NK-92 treated with Interleukin-12 subunit alpha and Interleukin-12 subunit beta, amount 100 ng/mL, for 24 hours (cell line): ENCODE results near the gene C1QB.

Experiments
- DNase-seq: peaks from one replicate; lab custom pipeline; 2025; lab: John Stamatoyannopoulos, UW

Gene C1QB

DNA sequence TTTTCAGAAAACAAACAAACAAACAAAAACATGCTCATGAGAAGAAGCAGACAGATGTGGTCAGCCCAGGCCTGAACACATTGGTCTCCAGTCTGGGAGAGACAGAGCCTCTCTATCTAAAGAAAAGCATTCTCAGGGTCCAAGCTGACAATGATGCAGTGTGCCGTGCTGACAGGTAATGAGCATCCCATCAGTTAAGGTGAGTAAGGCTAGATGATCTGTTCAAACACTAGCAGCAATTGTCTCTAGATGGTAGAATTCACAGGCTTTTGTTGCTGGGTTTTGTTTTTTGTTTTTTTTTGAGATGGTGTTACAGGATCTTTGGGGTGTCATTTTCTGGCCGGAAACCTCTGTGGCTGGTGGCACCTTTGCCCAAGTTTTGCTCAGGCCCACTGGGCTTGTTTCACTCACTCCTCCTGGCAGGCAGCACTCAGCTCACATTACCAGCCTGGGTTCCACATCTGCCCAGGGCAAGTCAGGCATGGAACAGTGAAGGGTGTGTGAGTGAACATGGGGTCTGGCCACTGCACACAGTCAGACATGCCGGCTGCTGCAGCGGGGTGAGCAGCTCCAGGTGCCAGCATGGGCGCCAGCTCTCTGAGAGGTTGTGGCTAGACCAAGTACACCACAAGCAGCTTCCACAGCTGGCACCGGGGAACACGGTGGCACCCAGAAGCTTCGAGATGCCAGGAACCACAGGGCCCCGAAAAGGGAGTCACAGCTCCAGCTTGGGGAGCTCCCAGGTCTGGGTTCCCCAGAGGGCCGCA, 19.2 kb upstream of the C1QB start:
- DNase-seq, result no peak

DNA sequence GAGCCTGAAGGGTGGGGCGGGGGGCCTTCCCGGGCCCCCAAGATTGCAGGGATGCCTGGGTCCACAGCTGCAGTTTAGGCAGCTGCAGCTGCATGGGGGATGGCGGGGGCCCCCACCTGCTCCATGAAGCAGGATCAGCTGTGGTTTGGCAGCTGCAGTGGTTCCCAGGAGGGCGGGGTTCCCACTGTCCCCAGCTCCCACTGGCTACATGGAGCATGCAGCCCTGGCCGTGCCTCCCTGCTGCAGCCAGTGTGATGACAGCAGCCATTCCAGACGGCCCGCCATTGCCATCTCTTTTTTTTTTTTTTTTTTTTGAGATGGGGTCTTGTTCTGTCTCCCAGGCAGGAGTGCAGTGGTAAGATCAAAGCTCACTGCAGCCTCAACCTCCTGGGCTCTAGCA, 17.6 kb upstream of the C1QB start:
- DNase-seq, result no peak

DNA sequence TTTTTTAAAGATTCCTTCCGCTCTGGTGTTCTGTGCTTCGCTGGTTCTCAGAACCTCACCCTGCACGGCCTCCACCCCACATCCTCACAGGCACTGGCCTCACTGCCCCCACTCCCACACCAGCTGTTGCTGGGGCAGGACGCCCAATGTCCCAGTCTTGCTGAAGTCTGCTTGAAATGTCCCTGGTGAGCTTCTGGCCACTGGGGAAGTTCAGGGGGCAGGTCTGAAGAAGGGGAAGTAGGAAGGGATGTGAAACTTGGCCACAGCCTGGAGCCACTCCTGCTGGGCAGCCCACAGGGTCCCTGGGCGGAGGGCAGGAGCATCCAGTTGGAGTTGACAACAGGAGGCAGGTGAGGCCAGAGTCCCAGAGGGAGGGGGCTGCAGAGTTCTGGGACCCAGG, 16.7 kb upstream of the C1QB start, which contains the start of gene C1QA:
Gene C1QA, plus strand, starts transcription at position 276 of the 400 bp plus-strand sequence. CDS start 989 bp downstream, outside the sequence.
- no peak for DNase-seq

DNA sequence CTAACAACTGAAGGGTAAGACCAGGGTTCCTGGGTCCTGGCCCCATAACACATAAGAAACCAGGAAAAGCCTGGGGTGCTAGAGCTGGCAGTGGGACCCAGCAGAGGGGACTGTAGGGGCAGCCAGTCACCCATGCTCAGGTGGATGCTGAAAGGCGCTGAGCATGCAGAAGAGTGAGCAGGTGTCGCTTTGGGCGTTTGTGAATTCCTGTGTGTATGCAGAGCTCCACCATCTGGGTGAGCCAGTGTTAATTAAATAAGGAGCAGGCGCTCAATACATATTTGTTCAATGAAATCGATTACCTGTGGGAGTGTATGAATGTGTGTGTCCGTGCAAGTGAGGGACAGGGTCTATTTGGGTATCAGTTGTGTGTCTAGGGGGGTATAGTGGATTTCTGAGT, 16.1 kb upstream of the C1QB start:
- no peak for DNase-seq

DNA sequence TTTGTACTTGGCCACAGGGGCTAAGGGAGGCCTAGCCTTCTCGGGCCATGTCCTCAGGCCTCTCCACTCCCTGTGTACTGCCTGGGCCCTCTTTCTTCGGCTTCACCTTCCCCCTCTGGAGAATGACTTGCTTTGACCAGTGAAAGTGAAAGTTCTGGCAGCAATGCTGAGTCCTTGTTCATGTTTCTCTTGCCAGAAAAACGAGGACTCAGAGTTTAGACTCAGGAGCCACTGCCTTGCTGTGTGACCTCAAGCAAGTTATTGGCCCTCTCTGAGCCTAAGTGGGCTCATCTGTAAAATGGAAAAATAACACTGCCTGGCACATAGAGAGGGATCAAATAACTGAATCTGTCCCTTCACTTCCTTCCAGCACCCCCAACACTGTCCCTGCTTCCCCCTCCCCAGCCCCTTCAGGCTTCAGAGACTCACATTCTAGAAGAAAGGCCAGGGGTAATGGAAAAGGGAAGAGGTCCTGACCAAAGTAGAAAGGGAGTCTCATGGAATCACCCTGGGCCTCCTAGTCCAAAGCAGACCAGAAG, 15.1 kb upstream of the C1QB start:
- DNase-seq, result no peak

DNA sequence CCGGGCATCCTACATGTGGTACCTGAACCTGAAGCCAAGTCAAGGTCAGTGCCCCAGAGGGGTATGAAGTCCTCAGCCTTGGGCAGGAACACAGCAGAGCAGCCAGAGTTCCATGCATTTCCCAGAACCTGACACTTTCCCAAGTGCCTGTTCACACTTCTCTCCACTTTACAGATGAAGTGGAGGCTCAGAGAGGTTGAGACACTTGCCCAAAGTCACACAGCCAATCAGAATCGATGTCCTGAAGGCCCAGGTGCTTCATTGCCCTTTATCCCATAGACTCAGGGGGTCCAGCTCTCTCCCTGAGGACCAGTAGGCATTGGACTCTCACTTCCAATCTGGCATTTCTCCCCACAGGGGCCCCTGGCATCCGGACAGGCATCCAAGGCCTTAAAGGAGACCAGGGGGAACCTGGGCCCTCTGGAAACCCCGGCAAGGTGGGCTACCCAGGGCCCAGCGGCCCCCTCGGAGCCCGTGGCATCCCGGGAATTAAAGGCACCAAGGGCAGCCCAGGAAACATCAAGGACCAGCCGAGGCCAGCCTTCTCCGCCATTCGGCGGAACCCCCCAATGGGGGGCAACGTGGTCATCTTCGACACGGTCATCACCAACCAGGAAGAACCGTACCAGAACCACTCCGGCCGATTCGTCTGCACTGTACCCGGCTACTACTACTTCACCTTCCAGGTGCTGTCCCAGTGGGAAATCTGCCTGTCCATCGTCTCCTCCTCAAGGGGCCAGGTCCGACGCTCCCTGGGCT, 14.4 kb upstream of the C1QB start:
- DNase-seq, result no peak

DNA sequence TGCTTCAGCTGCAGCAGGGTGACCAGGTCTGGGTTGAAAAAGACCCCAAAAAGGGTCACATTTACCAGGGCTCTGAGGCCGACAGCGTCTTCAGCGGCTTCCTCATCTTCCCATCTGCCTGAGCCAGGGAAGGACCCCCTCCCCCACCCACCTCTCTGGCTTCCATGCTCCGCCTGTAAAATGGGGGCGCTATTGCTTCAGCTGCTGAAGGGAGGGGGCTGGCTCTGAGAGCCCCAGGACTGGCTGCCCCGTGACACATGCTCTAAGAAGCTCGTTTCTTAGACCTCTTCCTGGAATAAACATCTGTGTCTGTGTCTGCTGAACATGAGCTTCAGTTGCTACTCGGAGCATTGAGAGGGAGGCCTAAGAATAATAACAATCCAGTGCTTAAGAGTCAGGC, 13.8 kb upstream of the C1QB start:
- DNase-seq, result no peak

DNA sequence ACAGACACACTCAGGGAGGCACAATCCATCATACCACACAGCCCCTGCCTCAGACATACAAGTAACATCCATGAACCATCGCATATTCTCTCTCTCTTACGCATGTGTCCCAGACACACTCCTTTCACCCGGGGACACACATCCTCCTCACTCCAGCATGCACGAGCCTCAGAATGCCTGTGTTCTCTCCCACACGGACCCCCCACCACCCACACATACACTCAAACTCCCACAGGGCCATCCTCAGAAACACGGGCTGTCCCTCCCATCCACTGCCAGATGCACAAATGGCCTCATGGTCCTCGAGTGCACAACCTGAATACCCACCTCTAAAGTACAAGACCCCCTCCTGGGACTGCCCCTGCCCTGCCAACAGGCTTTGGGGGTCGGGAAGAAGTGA, 11.8 kb upstream of the C1QB start:
- no peak for DNase-seq

DNA sequence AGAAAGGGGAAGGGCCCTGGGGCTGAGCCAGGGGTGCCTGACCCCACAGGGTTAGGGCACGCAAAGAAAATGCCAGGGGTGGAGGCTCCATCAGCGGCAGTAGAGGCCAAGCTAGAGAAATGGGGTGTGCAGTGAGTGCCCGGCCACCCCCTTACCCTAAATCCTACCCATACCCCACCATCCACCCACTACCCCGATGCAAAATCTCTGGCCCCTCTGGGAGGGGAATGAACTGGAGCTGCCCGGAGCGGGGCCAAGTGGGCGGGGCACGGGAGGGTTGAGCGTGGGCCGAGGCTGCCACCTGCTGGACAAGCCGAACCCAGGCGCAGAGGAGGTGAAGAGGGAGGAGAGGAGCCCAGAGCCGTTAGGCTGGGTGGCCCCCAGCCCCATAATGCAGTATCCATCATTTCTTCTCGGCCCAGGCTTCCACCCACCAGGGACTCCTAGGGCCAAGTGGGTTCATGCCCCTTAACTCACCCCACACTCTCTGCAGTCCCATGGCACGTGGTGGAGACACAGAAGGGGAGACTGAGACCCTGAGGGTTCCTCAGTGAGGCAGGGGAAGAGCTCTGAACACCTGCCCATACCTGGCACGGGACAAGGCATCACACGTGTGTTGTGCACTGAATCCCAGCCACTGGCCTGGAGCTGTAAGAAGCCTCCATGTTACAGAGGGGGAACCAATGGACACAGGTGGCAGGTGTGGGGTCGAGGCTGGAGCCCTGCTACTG, 11.0 kb upstream of the C1QB start:
- peak; percentile 57 for DNase-seq

DNA sequence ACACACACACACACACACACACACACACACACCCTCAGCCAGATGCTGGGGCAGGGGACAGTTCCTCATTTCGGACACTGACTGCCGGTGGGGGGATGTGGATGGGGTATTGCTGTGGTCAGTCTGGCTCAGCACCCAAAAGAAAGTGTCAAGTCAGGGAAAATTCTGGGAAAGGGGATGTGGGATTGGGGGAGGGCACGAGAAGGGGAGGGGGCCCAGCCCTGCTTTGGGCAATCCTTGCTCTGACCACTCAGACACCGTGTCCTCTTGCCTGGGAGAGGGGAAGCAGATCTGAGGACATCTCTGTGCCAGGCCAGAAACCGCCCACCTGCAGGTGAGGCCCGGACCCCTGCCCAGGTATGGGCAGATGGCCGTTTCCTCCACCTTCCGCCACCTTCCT, 9.7 kb upstream of the C1QB start, which contains the start of gene C1QC:
Gene C1QC, plus strand, starts transcription at position 253 of the 400 bp plus-strand sequence. CDS start 391 bp downstream, outside the sequence.
- DNase-seq, result no peak

DNA sequence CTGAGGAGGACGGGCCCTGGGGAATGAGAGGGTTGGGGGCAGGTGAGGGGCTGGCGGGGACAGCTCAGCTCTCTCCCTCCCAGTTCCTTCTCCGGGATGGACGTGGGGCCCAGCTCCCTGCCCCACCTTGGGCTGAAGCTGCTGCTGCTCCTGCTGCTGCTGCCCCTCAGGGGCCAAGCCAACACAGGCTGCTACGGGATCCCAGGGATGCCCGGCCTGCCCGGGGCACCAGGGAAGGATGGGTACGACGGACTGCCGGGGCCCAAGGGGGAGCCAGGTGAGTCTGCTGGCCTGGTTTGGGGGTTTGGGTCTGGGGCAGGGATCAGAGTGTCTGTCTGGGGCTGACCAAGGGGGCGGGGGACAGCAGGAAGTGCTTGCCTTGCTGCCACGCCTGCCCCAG, 9.1 kb upstream of the C1QB start:
- no peak for DNase-seq

DNA sequence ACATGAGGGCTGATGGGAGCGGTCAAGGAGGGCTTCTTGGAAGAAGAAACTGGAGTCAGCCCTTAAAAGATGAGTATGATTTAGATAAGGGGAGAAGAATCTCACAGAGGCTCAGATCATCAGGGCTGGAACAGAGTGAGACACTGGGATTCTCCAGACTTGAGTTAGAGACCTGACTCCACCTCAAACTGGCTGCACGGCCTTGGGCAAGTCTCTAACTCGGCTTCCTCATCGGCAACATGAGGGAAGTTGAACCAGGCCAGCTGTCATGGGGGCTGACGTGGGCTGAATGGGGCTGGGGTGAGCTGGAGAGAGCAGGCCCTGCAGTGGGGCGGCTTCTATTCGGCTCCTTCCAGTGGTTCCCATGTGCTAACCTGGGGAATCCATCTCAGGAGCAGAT, 7.1 kb upstream of the C1QB start:
- DNase-seq, result no peak

DNA sequence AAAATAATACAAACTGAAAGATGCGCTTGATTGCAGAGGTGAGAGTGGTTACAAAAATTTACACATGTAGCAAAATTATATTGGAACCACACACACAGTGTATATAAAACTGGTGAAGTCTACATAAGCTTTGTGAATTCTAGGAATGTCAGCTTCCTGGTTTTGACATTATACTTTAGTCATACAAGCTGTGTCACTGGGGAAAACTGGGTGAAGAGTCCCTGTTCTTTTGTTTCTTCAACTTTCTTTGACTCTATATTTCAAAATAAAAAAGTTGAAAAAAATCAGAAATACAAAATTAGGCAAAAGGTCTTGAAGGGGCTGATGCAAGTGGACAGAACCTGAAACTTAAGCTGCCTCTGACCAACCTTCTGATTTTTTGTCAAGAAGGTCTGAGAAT, 6.7 kb upstream of the C1QB start:
- DNase-seq, result no peak

DNA sequence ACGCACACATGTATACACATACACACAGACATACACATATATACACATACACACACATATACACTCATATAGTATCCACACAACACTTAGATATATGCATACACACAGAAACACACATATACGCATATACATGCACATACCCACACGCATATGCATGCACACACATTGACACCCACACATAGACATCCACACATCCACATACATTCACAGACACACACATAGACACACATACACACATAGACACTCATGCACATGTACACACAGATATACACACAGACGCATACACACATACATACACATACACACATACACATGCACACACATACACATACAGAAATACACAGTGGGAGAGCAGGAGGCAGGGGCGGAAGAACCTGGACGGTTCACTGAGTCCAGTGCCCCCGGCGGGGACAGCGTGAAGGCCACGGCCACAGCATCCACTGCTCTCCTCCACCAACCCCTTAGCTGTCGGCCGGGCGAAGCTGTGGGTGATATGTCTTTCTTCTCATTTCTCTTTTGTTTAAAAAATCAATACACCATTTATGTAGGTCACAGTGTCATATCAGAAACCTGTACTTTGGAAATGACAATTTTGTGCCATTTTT, 2.8 kb upstream of the C1QB start:
- no peak for DNase-seq

DNA sequence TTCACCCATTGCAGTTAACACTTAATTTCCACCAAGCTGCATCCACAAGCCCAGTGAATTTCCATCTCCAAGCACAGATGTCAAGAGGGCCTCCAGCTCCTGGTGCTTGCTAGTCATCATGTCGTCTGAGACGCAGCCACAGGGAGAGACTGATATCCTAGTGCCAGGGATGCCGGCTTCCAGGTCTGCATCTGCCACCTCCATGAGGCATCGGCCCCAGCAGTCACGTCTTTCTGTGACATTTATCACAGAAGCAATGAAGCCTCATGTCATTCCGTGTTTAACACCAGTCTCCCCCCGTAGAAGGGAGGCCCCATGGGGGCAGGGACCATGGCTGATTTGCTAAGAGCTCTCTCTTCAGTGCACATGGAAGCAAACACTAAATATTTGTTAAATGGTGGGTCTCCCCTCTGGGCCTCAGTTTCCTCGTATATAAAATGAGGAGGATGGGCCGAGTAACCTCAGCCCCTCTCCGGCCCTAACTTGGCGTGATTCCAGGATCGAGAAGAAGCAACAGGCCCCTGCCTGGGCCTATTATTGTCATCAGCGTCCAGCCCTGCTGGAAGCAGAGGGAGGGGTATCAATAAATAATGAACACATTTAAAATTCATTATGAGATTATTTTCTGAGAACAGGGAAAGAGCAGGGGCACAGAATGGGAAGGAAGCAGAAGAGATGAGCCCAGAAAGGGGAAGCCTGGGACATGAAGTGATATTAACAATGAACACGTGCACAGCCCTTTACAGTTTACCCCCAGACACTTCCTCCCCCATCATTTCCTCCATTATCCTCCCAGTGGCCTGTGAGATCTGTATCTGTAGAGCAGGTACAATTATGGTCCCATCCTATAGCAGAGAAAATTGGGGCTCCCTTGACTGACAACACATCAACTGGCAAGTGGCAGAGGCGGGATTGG, 837 bp upstream of the C1QB start:
- no peak for DNase-seq

DNA sequence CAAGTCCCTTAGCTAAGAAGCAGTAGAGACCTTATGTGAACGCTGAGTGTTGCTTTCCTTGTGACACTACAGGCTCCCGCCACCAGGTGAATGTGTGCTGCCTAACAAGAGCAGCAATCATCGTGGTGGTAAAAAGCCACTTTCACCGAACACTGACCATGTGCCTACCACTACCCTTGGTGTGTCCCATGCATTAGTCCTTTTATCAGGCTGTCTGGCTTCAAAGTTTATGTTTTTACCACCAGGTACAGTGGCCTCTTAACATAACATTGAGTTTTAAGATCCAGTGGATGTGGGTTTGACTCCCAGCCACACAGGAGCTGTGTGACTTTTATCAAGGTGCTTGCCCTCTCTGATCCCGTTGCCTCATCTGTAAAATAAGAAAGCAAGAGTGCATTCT, 1.7 kb downstream of the C1QB start:
- no peak for DNase-seq

DNA sequence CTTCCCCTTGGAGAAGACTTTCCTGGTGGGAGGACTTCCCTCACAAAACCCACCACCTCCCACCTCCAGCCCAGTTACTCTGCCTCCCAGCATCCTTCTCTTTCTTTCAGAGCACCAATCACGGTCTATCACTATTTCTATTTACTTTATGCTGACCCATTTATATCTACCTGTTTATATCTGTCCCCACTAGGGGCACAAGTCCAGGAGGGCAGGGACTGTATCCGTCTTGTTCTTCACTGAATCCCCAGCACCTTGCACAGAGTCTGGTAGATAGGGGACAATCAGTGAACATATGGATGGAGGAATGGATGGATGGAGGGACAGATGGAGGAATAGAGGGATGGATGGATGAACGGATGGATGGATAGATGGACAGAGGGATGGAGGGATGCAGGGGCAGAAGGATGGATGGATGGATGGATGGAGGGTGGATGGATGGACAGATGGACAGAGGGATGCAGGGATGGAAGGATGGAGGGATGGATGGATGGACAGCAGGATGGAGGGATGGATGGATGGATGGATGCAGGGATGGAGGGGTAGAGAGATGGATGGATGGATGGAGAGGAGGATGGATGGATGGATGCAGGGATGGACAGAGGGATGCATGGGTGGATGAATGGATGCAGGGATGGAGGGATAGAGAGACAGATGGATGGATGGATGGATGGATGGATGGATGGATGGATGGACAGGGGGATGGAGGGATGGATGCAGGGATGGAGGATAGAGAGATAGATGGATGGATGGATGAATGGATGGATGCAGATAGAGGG, 5.5 kb downstream of the C1QB start:
- no peak for DNase-seq

DNA sequence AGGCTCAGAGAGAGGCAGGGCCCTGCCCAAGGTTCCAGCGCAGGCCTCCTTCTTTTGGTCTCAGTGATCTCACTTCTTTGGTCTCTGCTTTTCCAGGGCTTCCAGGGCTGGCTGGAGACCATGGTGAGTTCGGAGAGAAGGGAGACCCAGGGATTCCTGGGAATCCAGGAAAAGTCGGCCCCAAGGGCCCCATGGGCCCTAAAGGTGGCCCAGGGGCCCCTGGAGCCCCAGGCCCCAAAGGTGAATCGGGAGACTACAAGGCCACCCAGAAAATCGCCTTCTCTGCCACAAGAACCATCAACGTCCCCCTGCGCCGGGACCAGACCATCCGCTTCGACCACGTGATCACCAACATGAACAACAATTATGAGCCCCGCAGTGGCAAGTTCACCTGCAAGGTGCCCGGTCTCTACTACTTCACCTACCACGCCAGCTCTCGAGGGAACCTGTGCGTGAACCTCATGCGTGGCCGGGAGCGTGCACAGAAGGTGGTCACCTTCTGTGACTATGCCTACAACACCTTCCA, 7.7 kb downstream of the C1QB start:
- no peak for DNase-seq

DNA sequence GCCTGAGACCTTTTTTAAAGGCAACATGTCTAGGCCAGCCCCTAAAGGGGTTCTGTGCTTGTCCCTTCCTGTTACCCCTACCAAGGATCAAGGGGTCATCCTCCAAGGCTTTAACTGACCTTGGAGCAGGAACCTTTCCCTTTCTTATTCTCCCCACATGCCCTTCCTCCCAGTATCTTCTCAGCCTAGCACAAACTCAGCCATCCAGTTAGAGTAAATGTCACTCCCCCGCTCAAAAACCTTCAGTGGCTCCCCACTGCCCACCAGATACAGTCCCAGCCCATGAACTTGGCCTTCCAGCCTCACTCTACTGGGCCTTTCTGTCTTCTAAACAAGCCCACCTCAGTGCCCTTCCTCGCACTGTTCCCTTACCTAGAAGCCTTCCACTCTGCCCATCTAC, 8.8 kb downstream of the C1QB start:
- DNase-seq, result no peak

DNA sequence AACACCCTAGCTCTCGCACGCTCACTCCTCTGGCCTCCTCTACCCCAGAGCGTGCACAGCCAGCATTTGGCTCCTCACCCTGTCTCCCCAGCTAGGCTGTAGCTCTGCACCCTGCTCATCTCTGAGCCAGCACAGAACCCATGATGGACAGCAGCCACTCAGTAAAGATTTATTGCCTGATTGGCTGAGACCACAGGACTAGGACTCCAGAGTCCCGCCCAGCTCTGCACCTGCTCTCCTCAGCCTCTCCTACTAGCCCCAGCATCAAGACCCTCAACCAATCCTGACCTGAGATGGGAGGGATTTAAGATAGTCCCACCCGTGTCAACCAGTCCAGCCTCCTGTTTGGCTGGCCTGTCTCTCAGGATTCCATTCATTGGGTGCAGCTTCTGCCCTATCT, 9.3 kb downstream of the C1QB start:
- DNase-seq, result no peak
